ENCODE results near the gene C1QA. TPM values are rescaled to one million over a fixed set of nuclear protein-coding genes. Genes with fewer than 3 reads are reported as not detected.
"Not testable (repeated sequence)": the region's sequence is repeated elsewhere in the genome, so short reads cannot be mapped to it uniquely, and the experiment has no call there.

Gene C1QA
- total RNA-seq, 4 donors from 2014 or later, result 38.9 to 120 (median 65.3) TPM

GRCh38 chr1:22674410-22674749 is 38.0 kb downstream of the C1QA start:
- Histone ChIP-seq H3K27me3 (no peaks in the 10 kb centered on the region), H3K27ac (no peak overlapping the region), H3K9me3 (no peaks in the 10 kb centered on the region), H3K4me1 (no peaks in the 10 kb centered on the region), H3K36me3 (no peaks in the 10 kb centered on the region), H3K4me3 (replicated peaks in 1 of 3) (no peak overlapping the region)
- TF ChIP-seq POLR2A (IDR thresholded peaks at IDR 0.05), result no peak
- TF ChIP-seq CTCF (IDR thresholded peaks at IDR 0.05), result peak in 1 of 6 experiments; percentile 1
- no peak for DNase-seq
- intact Hi-C loops (cut with DNase I), result no loop called here
- WGBS, 2 donors, result 51 to 52% methylated on average over 1 of the region's 1 CpG

GRCh38 chr1:22676151-22676550 is 39.7 kb downstream of the C1QA start:
- H3K36me3 ChIP-seq; H3K4me1 ChIP-seq; H3K9me3 ChIP-seq; H3K27ac ChIP-seq; DNase-seq; intact Hi-C loops (cut with DNase I); H3K27me3 ChIP-seq; H3K4me3 ChIP-seq (replicated peaks in 1 of 3): not testable (repeated sequence)
- 93 to 95% methylated on average over 15 of the region's 15 CpGs for WGBS, 2 donors

- H3K9me3 ChIP-seq, result no peaks in the 10 kb centered on the region
These were observed 40.6 kb downstream of the C1QA start for GRCh38 chr1:22676916-22677583.

GRCh38 chr1:22677931-22678896 is 41.8 kb downstream of the C1QA start:
- WGBS, 2 donors, result 73 to 80% methylated on average over 13 of the region's 13 CpGs
- TF ChIP-seq POLR2A (IDR thresholded peaks at IDR 0.05), result no peak
- no peaks in the 10 kb centered on the region for H3K27me3 ChIP-seq
- no peak overlapping the region for H3K27ac ChIP-seq
- no peaks in the 10 kb centered on the region for H3K9me3 ChIP-seq
- DNase-seq, result no peak
- no peaks in the 10 kb centered on the region for H3K4me1 ChIP-seq
- no peak overlapping the region for H3K4me3 ChIP-seq (replicated peaks in 1 of 3)
- intact Hi-C loops (cut with DNase I), result no loop called here
- no peaks in the 10 kb centered on the region for H3K36me3 ChIP-seq

More at GRCh38 chr1:22676916-22677583, 40.6 kb downstream of the C1QA start:
- Histone ChIP-seq H3K4me3 (replicated peaks in 1 of 3) (no peak overlapping the region), H3K4me1 (no peaks in the 10 kb centered on the region), H3K27ac (no peak overlapping the region), H3K27me3 (no peaks in the 10 kb centered on the region), H3K36me3 (no peaks in the 10 kb centered on the region)
- TF ChIP-seq CTCF (IDR thresholded peaks at IDR 0.05) (no peak), POLR2A (IDR thresholded peaks at IDR 0.05) (no peak)
- no peak for DNase-seq
- intact Hi-C loops (cut with DNase I), result no loop called here
- WGBS, 2 donors, result 59 to 65% methylated on average over 24 to 37 of the region's 37 CpGs

- intact Hi-C loops (cut with DNase I), result no loop called here
- H3K36me3 ChIP-seq, result no peaks in the 10 kb centered on the region
These were observed 44.3 kb downstream of the C1QA start for GRCh38 chr1:22680726-22681125.

More at GRCh38 chr1:22680726-22681125, 44.3 kb downstream of the C1QA start:
- Histone ChIP-seq H3K27ac (no peak overlapping the region), H3K4me1 (no peaks in the 10 kb centered on the region), H3K4me3 (replicated peaks in 1 of 3) (no peak overlapping the region), H3K27me3 (no peaks in the 10 kb centered on the region), H3K9me3 (no peaks in the 10 kb centered on the region)
- no peak for DNase-seq
- 73 to 75% methylated on average over 6 to 9 of the region's 9 CpGs for WGBS, 2 donors
- no peak for TF ChIP-seq CTCF (IDR thresholded peaks at IDR 0.05)
- TF ChIP-seq POLR2A (IDR thresholded peaks at IDR 0.05), result no peak
